ENCODE results near the gene RAB27A.

GRCh38 chr15:55277116-55277564, 12.5 kb downstream of the RAB27A start:
- TF ChIP-seq PRDM15 (CRISPR knock-in tag; IDR thresholded peaks at IDR 0.05) (no peak), BRCA1 (IDR thresholded peaks at IDR 0.05; ENCODE audit: low read depth, low read length) (no peak), POLR2AphosphoS5 (IDR thresholded peaks at IDR 0.05; ENCODE audit: low read length) (peak; percentile 48; the same call in 1 of the 2 replicates), RAD21 (IDR thresholded peaks at IDR 0.05; ENCODE audit: insufficient read depth, low read depth, low read length) (peak; percentile 18; the same call in 1 of the 2 replicates), ZSCAN29 (IDR thresholded peaks at IDR 0.05) (peak; percentile 82; the same call in 1 of the 2 replicates), CTCF (IDR thresholded peaks at IDR 0.05 in 2 of 3, conservative IDR thresholded peaks at IDR 0.05 in 1 of 3; ENCODE audit: control insufficient read depth in 2 of 3, extremely low read depth in 1 of 3, insufficient read depth in 1 of 3, low read depth in 3 of 3, low read length in 3 of 3) (no peak), HCFC1 (IDR thresholded peaks at IDR 0.05; ENCODE audit: low read length) (no peak), RFX5 (IDR thresholded peaks at IDR 0.05; ENCODE audit: low read depth, low read length) (no peak), NR2C2 (IDR thresholded peaks at IDR 0.05; ENCODE audit: borderline replicate concordance, control insufficient read depth, insufficient read length, low read depth) (no peak)
